Trophoblast cell (in vitro differentiated cells and primary cell): ENCODE measurements around the gene KTN1.

ENCODE experiments used
- DNase-seq, 2 donors: peaks; one replicate each; pipeline ENCODE4 v3.0.0-alpha.2; 2016
- H2AFZ ChIP-seq: 2 replicates; pipeline ENCODE4 v1.6.1; 2013; ENCODE audit warnings: low read length, moderate library complexity, mild to moderate bottlenecking; ENCODE audit not compliant: insufficient read depth, poor library complexity
- H2AK5ac ChIP-seq: 2 replicates; pipeline ENCODE4 v1.6.1; 2013; ENCODE audit warnings: mild to moderate bottlenecking, low read length
- H2BK120ac ChIP-seq: 2 replicates; pipeline ENCODE4 v1.6.1; 2013; ENCODE audit warnings: low read length, mild to moderate bottlenecking, moderate library complexity; ENCODE audit not compliant: insufficient read depth, poor library complexity
- H2BK12ac ChIP-seq: 2 replicates; pipeline ENCODE4 v1.6.1; 2013; ENCODE audit warnings: mild to moderate bottlenecking, low read length, moderate library complexity
- H2BK5ac ChIP-seq: 2 replicates; pipeline ENCODE4 v1.6.1; 2013; ENCODE audit warnings: low read length, low read depth, moderate library complexity, mild to moderate bottlenecking; ENCODE audit not compliant: poor library complexity
- H3K14ac ChIP-seq: 2 replicates; pipeline ENCODE4 v1.6.1; 2013; ENCODE audit warnings: mild to moderate bottlenecking, low read length
- H3K18ac ChIP-seq: 2 replicates; pipeline ENCODE4 v1.6.1; 2013; ENCODE audit warnings: mild to moderate bottlenecking, low read length
- H3K23ac ChIP-seq: 2 replicates; pipeline ENCODE4 v1.6.1; 2013; ENCODE audit warnings: low read length
- H3K27ac ChIP-seq: 2 replicates; pipeline ENCODE4 v1.5.1; 2013; ENCODE audit warnings: low read depth, mild to moderate bottlenecking, inconsistent platforms, low read length, moderate library complexity
- H3K27me3 ChIP-seq: 2 replicates; pipeline ENCODE4 v1.6.1; 2013; ENCODE audit warnings: inconsistent platforms, mild to moderate bottlenecking, low read length, moderate library complexity; ENCODE audit not compliant: insufficient read depth
- H3K36me3 ChIP-seq, 2 experiments: 1 replicate in 1 of 2; 2 replicates in 1 of 2; pipeline ENCODE4 v1.6.1; 2013; ENCODE audit warnings: low read length in 2 of 2, mild to moderate bottlenecking in 2 of 2, moderate library complexity in 1 of 2; ENCODE audit not compliant: insufficient read depth in 2 of 2, control insufficient read depth in 1 of 2
- H3K4ac ChIP-seq: 2 replicates; pipeline ENCODE4 v1.6.1; 2013; ENCODE audit warnings: low read depth, mild to moderate bottlenecking, low read length, moderate library complexity
- H3K4me1 ChIP-seq, 2 experiments: 1 replicate in 1 of 2; 2 replicates in 1 of 2; pipeline ENCODE4 v1.6.1; 2013; ENCODE audit warnings: low read length in 2 of 2, mild to moderate bottlenecking in 2 of 2, moderate library complexity in 1 of 2; ENCODE audit not compliant: insufficient read depth in 2 of 2, control insufficient read depth in 1 of 2
- H3K4me2 ChIP-seq: 2 replicates; pipeline ENCODE4 v1.6.1; 2013; ENCODE audit warnings: inconsistent platforms, mild to moderate bottlenecking, low read length, moderate library complexity
- H3K4me3 ChIP-seq: 2 replicates; pipeline ENCODE4 v1.5.1; 2013; ENCODE audit warnings: mild to moderate bottlenecking, low read depth, low read length, inconsistent platforms
- H3K79me1 ChIP-seq: one replicate; pipeline ENCODE4 v1.6.1; 2013; ENCODE audit warnings: low read length
- H3K79me2 ChIP-seq: 2 replicates; pipeline ENCODE4 v1.6.1; 2013; ENCODE audit warnings: low read length, mild to moderate bottlenecking; ENCODE audit not compliant: control insufficient read depth, insufficient read depth, poor library complexity
- H3K9ac ChIP-seq: 2 replicates; pipeline ENCODE4 v1.6.1; 2013; ENCODE audit warnings: mild to moderate bottlenecking, low read length
- H3K9me3 ChIP-seq: 2 replicates; pipeline ENCODE4 v1.6.1; 2013; ENCODE audit warnings: low read depth, mild to moderate bottlenecking, control low read depth, inconsistent platforms, low read length; ENCODE audit not compliant: insufficient read depth
- H4K12ac ChIP-seq: 2 replicates; pipeline ENCODE4 v1.6.1; 2013; ENCODE audit warnings: low read depth, mild to moderate bottlenecking, low read length, moderate library complexity
- H4K8ac ChIP-seq: 2 replicates; pipeline ENCODE4 v1.6.1; 2013; ENCODE audit warnings: low read depth, mild to moderate bottlenecking, low read length, moderate library complexity
- H4K91ac ChIP-seq: one replicate; pipeline ENCODE4 v1.6.1; 2013; ENCODE audit warnings: low read depth, mild to moderate bottlenecking, low read length, moderate library complexity
- whole genome bisulfite sequencing: extraction: QIAGEN DNeasy Blood & Tissue Kit; methylation state at CpG from one replicate; pipeline ENCODE4 v1.1.7; 2013; ENCODE audit warnings: missing lambda C conversion rate; ENCODE audit not compliant: insufficient read length, insufficient coverage; ENCODE audit errors: extremely low coverage; 5-methylcytosine and 5-hydroxymethylcytosine counted together

KTN1 gene

GRCh38 chr14:55661029-55661428, 81.0 kb downstream of the KTN1 start:
- H2AK5ac ChIP-seq: no peak overlapping the region
- no peak overlapping the region for H2BK12ac ChIP-seq

GRCh38 chr14:55662752-55663151, 82.7 kb downstream of the KTN1 start:
- H3K4me3 ChIP-seq: no peak overlapping the region
- H3K14ac ChIP-seq: no peak overlapping the region
- H2BK120ac ChIP-seq: no peak overlapping the region
- H3K79me2 ChIP-seq: no peaks in the 10 kb centered on the region
- no peak for DNase-seq
- no peaks in the 10 kb centered on the region for H3K27me3 ChIP-seq
- H2AK5ac ChIP-seq: no peak overlapping the region
- no CpG with 5 or more reads among the region's 5 CpGs for WGBS
- H3K36me3 ChIP-seq: peaks cover 12 to 13% of the 10 kb centered on the region in 2 experiments
- H2AFZ ChIP-seq: no peak overlapping the region
- no peak overlapping the region for H2BK5ac ChIP-seq
- no peak overlapping the region for H3K4me2 ChIP-seq
- no peak overlapping the region for H4K91ac ChIP-seq
- H3K23ac ChIP-seq: no peak overlapping the region
- no peak overlapping the region for H3K27ac ChIP-seq
- H3K4ac ChIP-seq: no peak overlapping the region
- no peaks in the 10 kb centered on the region for H3K79me1 ChIP-seq
- H3K4me1 ChIP-seq: no peaks in the 10 kb centered on the region
- no peak overlapping the region for H3K9ac ChIP-seq
- H2BK12ac ChIP-seq: no peak overlapping the region
- H4K8ac ChIP-seq: no peak overlapping the region
- H4K12ac ChIP-seq: no peak overlapping the region
- no peaks in the 10 kb centered on the region for H3K9me3 ChIP-seq
- no peak overlapping the region for H3K18ac ChIP-seq

More at GRCh38 chr14:55661029-55661428, 81.0 kb downstream of the KTN1 start:
- no peaks in the 10 kb centered on the region for H3K4me1 ChIP-seq
- no peak for DNase-seq
- H4K8ac ChIP-seq: no peak overlapping the region
- H2AFZ ChIP-seq: no peak overlapping the region
- H3K9me3 ChIP-seq: no peaks in the 10 kb centered on the region
- no peak overlapping the region for H3K9ac ChIP-seq
- no peak overlapping the region for H3K4me3 ChIP-seq
- H3K23ac ChIP-seq: no peak overlapping the region
- H2BK120ac ChIP-seq: no peak overlapping the region
- H3K79me1 ChIP-seq: no peaks in the 10 kb centered on the region
- H4K12ac ChIP-seq: no peak overlapping the region
- H3K18ac ChIP-seq: no peak overlapping the region
- H4K91ac ChIP-seq: no peak overlapping the region
- H3K14ac ChIP-seq: no peak overlapping the region
- H3K27ac ChIP-seq: no peak overlapping the region
- no peak overlapping the region for H3K4ac ChIP-seq
- peaks cover 16 to 19% of the 10 kb centered on the region in 2 experiments for H3K36me3 ChIP-seq
- no peaks in the 10 kb centered on the region for H3K27me3 ChIP-seq
- H2BK5ac ChIP-seq: no peak overlapping the region
- H3K79me2 ChIP-seq: no peaks in the 10 kb centered on the region
- H3K4me2 ChIP-seq: no peak overlapping the region

DNA sequence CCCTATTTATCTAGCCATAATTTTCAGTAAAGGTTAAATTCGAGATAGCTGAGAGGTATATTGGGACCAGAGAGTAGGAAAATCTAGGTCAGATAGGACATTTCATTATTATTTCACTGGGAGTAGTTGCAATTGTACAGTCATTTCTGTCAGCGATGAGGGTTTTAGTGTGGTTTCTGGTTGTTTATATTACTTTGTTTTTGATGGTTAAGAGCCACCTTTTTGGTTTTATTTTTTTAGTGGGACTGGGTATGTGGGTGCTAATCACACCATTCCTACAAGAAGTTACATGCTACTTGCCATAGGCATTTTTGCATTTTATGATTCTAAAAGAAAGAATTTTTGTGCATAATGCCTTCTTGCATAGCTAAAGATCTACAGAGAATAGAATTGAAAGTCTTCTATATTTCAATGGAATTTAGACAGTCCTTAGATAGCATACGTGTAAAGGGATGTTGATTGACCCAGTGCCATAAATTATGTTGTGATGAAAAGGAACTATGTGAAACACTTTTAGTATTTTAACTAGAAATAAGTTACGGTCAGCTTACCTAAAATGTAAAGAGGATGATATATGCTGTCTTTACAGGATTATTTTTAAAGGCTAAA, 85.2 kb downstream of the KTN1 start:
- no peak overlapping the region for H2AK5ac ChIP-seq
- H3K27me3 ChIP-seq: no peaks in the 10 kb centered on the region
- DNase-seq: no peak
- no peak overlapping the region for H4K91ac ChIP-seq
- H3K79me2 ChIP-seq: no peaks in the 10 kb centered on the region
- H3K27ac ChIP-seq: no peak overlapping the region
- peaks cover 7 to 8% of the 10 kb centered on the region in 2 experiments for H3K36me3 ChIP-seq
- H3K79me1 ChIP-seq: no peaks in the 10 kb centered on the region
- no peaks in the 10 kb centered on the region for H3K9me3 ChIP-seq
- no CpG with 5 or more reads among the region's 4 CpGs for WGBS
- H3K4me2 ChIP-seq: no peak overlapping the region
- H2BK5ac ChIP-seq: no peak overlapping the region
- H3K4me3 ChIP-seq: no peak overlapping the region
- H3K4me1 ChIP-seq: no peaks in the 10 kb centered on the region
- H2BK120ac ChIP-seq: no peak overlapping the region
- no peak overlapping the region for H3K23ac ChIP-seq
- no peak overlapping the region for H2AFZ ChIP-seq
- H3K18ac ChIP-seq: no peak overlapping the region
- no peak overlapping the region for H2BK12ac ChIP-seq
- no peak overlapping the region for H3K4ac ChIP-seq
- H3K9ac ChIP-seq: no peak overlapping the region
- no peak overlapping the region for H3K14ac ChIP-seq
- H4K12ac ChIP-seq: no peak overlapping the region
- no peak overlapping the region for H4K8ac ChIP-seq

GRCh38 chr14:55667801-55668200, 87.8 kb downstream of the KTN1 start:
- Histone ChIP-seq H3K79me2 (no peaks in the 10 kb centered on the region), H2AFZ (no peak overlapping the region), H4K8ac (no peak overlapping the region), H2AK5ac (no peak overlapping the region), H3K27ac (no peak overlapping the region), H2BK12ac (no peak overlapping the region), H3K18ac (no peak overlapping the region), H3K79me1 (no peaks in the 10 kb centered on the region), H2BK5ac (no peak overlapping the region), H4K91ac (no peak overlapping the region), H4K12ac (no peak overlapping the region), H3K4ac (no peak overlapping the region), H3K4me3 (no peak overlapping the region), H3K27me3 (no peaks in the 10 kb centered on the region), H3K9ac (no peak overlapping the region), H3K9me3 (no peaks in the 10 kb centered on the region), H3K4me2 (no peak overlapping the region), H2BK120ac (no peak overlapping the region), H3K23ac (no peak overlapping the region), H3K4me1 (no peaks in the 10 kb centered on the region), H3K36me3 (peaks cover 4 to 6% of the 10 kb centered on the region in 2 experiments), H3K14ac (no peak overlapping the region)
- no CpG with 5 or more reads among the region's 2 CpGs for whole genome bisulfite sequencing
- no peak for DNase-seq
